IPS DF 6.9 (cell line): ENCODE measurements around the gene TBC1D30.

Source experiments
- DNase-seq: peaks from one replicate; pipeline ENCODE4 v3.0.0-alpha.2; 2013; ENCODE audit warnings: low read depth, low spot score
- H3K27ac ChIP-seq: one replicate; pipeline ENCODE4 v1.5.1; 2013; ENCODE audit warnings: low read length, control low read depth
- H3K27me3 ChIP-seq: 2 replicates; pipeline ENCODE4 v1.6.1; 2013; ENCODE audit warnings: mild to moderate bottlenecking, low read length; ENCODE audit not compliant: control insufficient read depth, insufficient read depth
- H3K36me3 ChIP-seq: 2 replicates; pipeline ENCODE4 v1.6.1; 2013; ENCODE audit warnings: low read length; ENCODE audit not compliant: control insufficient read depth, insufficient read depth
- H3K4me1 ChIP-seq: 2 replicates; pipeline ENCODE4 v1.6.1; 2013; ENCODE audit warnings: low read length; ENCODE audit not compliant: control insufficient read depth, insufficient read depth
- H3K4me3 ChIP-seq: 2 replicates; pipeline ENCODE4 v1.5.1; 2013; ENCODE audit warnings: mild to moderate bottlenecking, low read length
- H3K9me3 ChIP-seq: 2 replicates; pipeline ENCODE4 v1.6.1; 2013; ENCODE audit warnings: low read length, inconsistent platforms; ENCODE audit not compliant: control insufficient read depth, insufficient read depth
- WGBS: extraction: QIAGEN DNeasy Blood & Tissue Kit; methylation state at CpG from one replicate; pipeline ENCODE4 v1.1.7; 2013; ENCODE audit warnings: mixed read lengths, missing lambda C conversion rate; ENCODE audit not compliant: insufficient read length, insufficient coverage; 5-methylcytosine and 5-hydroxymethylcytosine counted together

Gene TBC1D30

GRCh38 chr12:64860446-64860998 is 36.1 kb downstream of the TBC1D30 start:
- Histone ChIP-seq H3K4me1 (peaks cover 1% of the 10 kb centered on the region; the same call in 1 of the 2 replicates), H3K27ac (no peak overlapping the region), H3K9me3 (no peaks in the 10 kb centered on the region), H3K27me3 (no peaks in the 10 kb centered on the region), H3K4me3 (no peak overlapping the region), H3K36me3 (no peaks in the 10 kb centered on the region)
- DNase-seq = no peak
- no CpG with 5 or more reads among the region's 4 CpGs for WGBS

- Histone ChIP-seq H3K4me1 (peaks cover 1% of the 10 kb centered on the region; the same call in 1 of the 2 replicates), H3K4me3 (no peak overlapping the region), H3K36me3 (no peaks in the 10 kb centered on the region), H3K9me3 (no peaks in the 10 kb centered on the region), H3K27ac (no peak overlapping the region), H3K27me3 (no peaks in the 10 kb centered on the region)
- DNase-seq = no peak
- WGBS = no CpG with 5 or more reads among the region's 5 CpGs
Observed at GRCh38 chr12:64864319-64864718, 39.9 kb downstream of the TBC1D30 start.

GRCh38 chr12:64875186-64875585 is 50.7 kb downstream of the TBC1D30 start:
- Histone ChIP-seq H3K4me3 (no peak overlapping the region), H3K4me1 (no peaks in the 10 kb centered on the region), H3K27me3 (no peaks in the 10 kb centered on the region), H3K27ac (no peak overlapping the region), H3K9me3 (no peaks in the 10 kb centered on the region), H3K36me3 (no peaks in the 10 kb centered on the region)
- no CpG with 5 or more reads among the region's 17 CpGs for WGBS
- DNase-seq = no peak

- no CpG with 5 or more reads among the region's 12 CpGs for WGBS
- H3K9me3 ChIP-seq = no peaks in the 10 kb centered on the region
- no peak overlapping the region for H3K4me3 ChIP-seq
- no peak for DNase-seq
- no peaks in the 10 kb centered on the region for H3K36me3 ChIP-seq
- H3K4me1 ChIP-seq = no peaks in the 10 kb centered on the region
- H3K27ac ChIP-seq = no peak overlapping the region
- H3K27me3 ChIP-seq = no peaks in the 10 kb centered on the region
Observed at GRCh38 chr12:64876388-64877071, 52.1 kb downstream of the TBC1D30 start.

GRCh38 chr12:64877363-64878004 is 53.0 kb downstream of the TBC1D30 start:
- WGBS = no CpG with 5 or more reads among the region's 3 CpGs
- Histone ChIP-seq H3K36me3 (no peaks in the 10 kb centered on the region), H3K4me1 (no peaks in the 10 kb centered on the region), H3K27ac (no peak overlapping the region), H3K9me3 (no peaks in the 10 kb centered on the region), H3K27me3 (no peaks in the 10 kb centered on the region), H3K4me3 (no peak overlapping the region)
- DNase-seq = no peak

- Histone ChIP-seq H3K4me1 (0 out of 2 replicates have a peak, but pooled peaks cover 1% of the 10 kb centered on the region), H3K36me3 (no peaks in the 10 kb centered on the region), H3K27me3 (no peaks in the 10 kb centered on the region), H3K4me3 (no peak overlapping the region), H3K9me3 (no peaks in the 10 kb centered on the region), H3K27ac (no peak overlapping the region)
- no CpG with 5 or more reads among the region's 3 CpGs for WGBS
- DNase-seq = no peak
Observed at GRCh38 chr12:64882687-64883086, 58.2 kb downstream of the TBC1D30 start.

- WGBS = no CpG with 5 or more reads among the region's 17 CpGs
- Histone ChIP-seq H3K9me3 (no peaks in the 10 kb centered on the region), H3K4me1 (0 out of 2 replicates have a peak, but pooled peaks cover 1% of the 10 kb centered on the region), H3K27ac (no peak overlapping the region), H3K4me3 (no peak overlapping the region), H3K27me3 (no peaks in the 10 kb centered on the region), H3K36me3 (no peaks in the 10 kb centered on the region)
- no peak for DNase-seq
Observed at GRCh38 chr12:64883264-64884163, 59.1 kb downstream of the TBC1D30 start.

GRCh38 chr12:64884164-64884542 is 59.7 kb downstream of the TBC1D30 start:
- Histone ChIP-seq H3K9me3 (no peaks in the 10 kb centered on the region), H3K4me1 (0 out of 2 replicates have a peak, but pooled peaks cover 1% of the 10 kb centered on the region), H3K36me3 (no peaks in the 10 kb centered on the region), H3K4me3 (no peak overlapping the region), H3K27me3 (no peaks in the 10 kb centered on the region), H3K27ac (no peak overlapping the region)
- WGBS = no CpG with 5 or more reads among the region's 3 CpGs
- no peak for DNase-seq

GRCh38 chr12:64884728-64885127 is 60.3 kb downstream of the TBC1D30 start:
- DNase-seq = no peak
- Histone ChIP-seq H3K36me3 (no peaks in the 10 kb centered on the region), H3K27ac (no peak overlapping the region), H3K27me3 (no peaks in the 10 kb centered on the region), H3K4me3 (no peak overlapping the region), H3K9me3 (no peaks in the 10 kb centered on the region), H3K4me1 (peaks cover 1% of the 10 kb centered on the region; the same call in 1 of the 2 replicates)
- no CpG with 5 or more reads among the region's 3 CpGs for WGBS
